Mucosa of gallbladder (tissue), 1 donor: ENCODE results near the gene SLC23A2. TPM values are rescaled to one million over a fixed set of nuclear protein-coding genes. Genes with fewer than 3 reads are reported as not detected.
"Not testable (repeated sequence)": the region's sequence is repeated elsewhere in the genome, so short reads cannot be mapped to it uniquely, and the experiment has no call there.

Experiments
- DNase-seq: peaks from one replicate; pipeline ENCODE4 v3.0.0-alpha.2; 2020; ENCODE audit warnings: low spot score
- total RNA-seq: library from RNA; stranded (reverse); gene quantifications from one replicate; pipeline ENCODE4 v1.2.1, GENCODE V29; 2021
- donor health status: DM: no; HTN: no; CAD: no.

Gene SLC23A2
- 15.1 TPM for total RNA-seq

GRCh38 chr20:5001174-5002076, at the start of gene SLC23A2:
Gene SLC23A2 (minus strand): TSS chr20:5001510. CDS start chr20:4932562, 68,948 bp downstream.
- DNase-seq = peak; percentile 14

- DNase-seq = no peak
Observed at GRCh38 chr20:5046656-5047339, 45.5 kb upstream of the SLC23A2 start.

GRCh38 chr20:5045906-5046305, 44.6 kb upstream of the SLC23A2 start:
- no peak for DNase-seq

GRCh38 chr20:5044075-5044620, 42.8 kb upstream of the SLC23A2 start:
- DNase-seq = no peak

GRCh38 chr20:5041433-5041832, 40.1 kb upstream of the SLC23A2 start:
- DNase-seq = no peak

GRCh38 chr20:5040345-5040744, 39.0 kb upstream of the SLC23A2 start:
- no peak for DNase-seq

- no peak for DNase-seq
Observed at GRCh38 chr20:5039889-5040288, 38.6 kb upstream of the SLC23A2 start.

- DNase-seq = no peak
Observed at GRCh38 chr20:5039255-5039657, 37.9 kb upstream of the SLC23A2 start.

- no peak for DNase-seq
Observed at GRCh38 chr20:5036828-5037227, 35.5 kb upstream of the SLC23A2 start.

GRCh38 chr20:5035518-5035917, 34.2 kb upstream of the SLC23A2 start:
- DNase-seq = not testable (repeated sequence)

GRCh38 chr20:5033566-5033965, 32.3 kb upstream of the SLC23A2 start:
- DNase-seq = no peak

GRCh38 chr20:5031701-5032100, 30.4 kb upstream of the SLC23A2 start:
- not testable (repeated sequence) for DNase-seq

- DNase-seq = no peak
Observed at GRCh38 chr20:5031206-5031557, 29.9 kb upstream of the SLC23A2 start.

- DNase-seq = no peak
Observed at GRCh38 chr20:5030348-5031205, 29.3 kb upstream of the SLC23A2 start.

GRCh38 chr20:5028258-5029059, 27.1 kb upstream of the SLC23A2 start:
- DNase-seq = not testable (repeated sequence)

- DNase-seq = no peak
Observed at GRCh38 chr20:5024982-5025381, 23.7 kb upstream of the SLC23A2 start.

GRCh38 chr20:5024103-5024502, 22.8 kb upstream of the SLC23A2 start:
- no peak for DNase-seq

- DNase-seq = not testable (repeated sequence)
Observed at GRCh38 chr20:5023171-5023570, 21.9 kb upstream of the SLC23A2 start.

GRCh38 chr20:5020760-5021159, 19.4 kb upstream of the SLC23A2 start:
- no peak for DNase-seq

GRCh38 chr20:5013682-5014447, 12.6 kb upstream of the SLC23A2 start:
- no peak for DNase-seq
